ENCODE measurements around the gene APPL2.

DNA sequence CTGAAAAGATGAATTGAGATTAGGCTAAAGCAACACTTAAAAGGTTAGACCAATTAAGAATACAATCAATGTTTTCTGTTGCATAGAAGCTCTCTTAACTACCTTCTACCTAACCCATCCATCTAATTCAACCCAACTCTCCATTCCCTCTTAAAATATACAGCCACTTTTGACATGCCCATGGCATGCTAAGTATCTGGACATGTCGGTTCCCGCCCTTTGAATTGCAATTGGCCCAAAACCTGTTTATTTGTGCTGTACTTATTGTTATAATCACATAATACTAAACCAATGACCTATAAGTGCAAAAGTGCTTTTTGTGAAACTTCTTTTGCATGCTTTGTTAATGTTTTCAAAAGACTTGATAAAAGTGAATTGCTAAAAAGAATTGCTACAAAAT, 37.6 kb upstream of the APPL2 start:
- TF ChIP-seq EZH2 (IDR thresholded peaks at IDR 0.05; ENCODE audit: insufficient read depth, poor library complexity, severe bottlenecking) (no peak), EZH2phosphoT487 (IDR thresholded peaks at IDR 0.05; ENCODE audit: insufficient read depth, low read depth) (no peak)
